ENCODE measurements around the gene BAZ2B. TPM values are rescaled to one million over a fixed set of nuclear protein-coding genes. Genes with fewer than 3 reads are reported as not detected.

The BAZ2B gene
- total and polyA plus RNA-seq, 7 donors: 7.6 to 156 (median 105) TPM

DNA sequence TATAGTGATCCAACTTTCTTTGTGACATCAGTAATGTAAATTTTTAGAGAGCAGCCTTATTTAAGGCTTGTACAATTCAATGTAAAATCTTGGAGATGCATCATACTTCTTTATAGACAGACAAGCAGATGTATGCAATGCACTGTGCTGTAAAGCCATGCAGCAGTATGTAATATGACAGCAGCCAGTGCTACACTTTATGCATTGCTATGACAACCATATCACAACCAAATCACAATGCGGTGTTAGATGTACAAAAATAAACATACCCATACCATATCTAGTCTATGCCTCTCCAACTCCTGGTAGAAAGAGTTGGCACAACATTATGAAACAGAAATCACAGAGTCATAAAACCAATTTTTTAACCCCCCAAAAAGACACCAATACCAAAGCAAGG is 219.5 kb downstream of the BAZ2B start:
- WGBS, 2 donors: 75 to 76% methylated on average over 1 of the region's 1 CpG

GRCh38 chr2:159382447-159383028 is 233.8 kb downstream of the BAZ2B start:
- no peaks in the 10 kb centered on the region for H3K27me3 ChIP-seq
- H3K36me3 ChIP-seq: peaks cover 5 to 64% (median 14%) of the 10 kb centered on the region in 4 donors
- no peak overlapping the region for H3K27ac ChIP-seq
- WGBS, 2 donors: 95 to 97% methylated on average over 6 of the region's 6 CpGs
- no peaks in the 10 kb centered on the region for H3K4me1 ChIP-seq
- TF ChIP-seq POLR2A (IDR thresholded peaks at IDR 0.05) (no peak), EP300 (IDR thresholded peaks at IDR 0.05) (no peak), POLR2AphosphoS5 (IDR thresholded peaks at IDR 0.05) (no peak)
- TF ChIP-seq, protein P1, sequence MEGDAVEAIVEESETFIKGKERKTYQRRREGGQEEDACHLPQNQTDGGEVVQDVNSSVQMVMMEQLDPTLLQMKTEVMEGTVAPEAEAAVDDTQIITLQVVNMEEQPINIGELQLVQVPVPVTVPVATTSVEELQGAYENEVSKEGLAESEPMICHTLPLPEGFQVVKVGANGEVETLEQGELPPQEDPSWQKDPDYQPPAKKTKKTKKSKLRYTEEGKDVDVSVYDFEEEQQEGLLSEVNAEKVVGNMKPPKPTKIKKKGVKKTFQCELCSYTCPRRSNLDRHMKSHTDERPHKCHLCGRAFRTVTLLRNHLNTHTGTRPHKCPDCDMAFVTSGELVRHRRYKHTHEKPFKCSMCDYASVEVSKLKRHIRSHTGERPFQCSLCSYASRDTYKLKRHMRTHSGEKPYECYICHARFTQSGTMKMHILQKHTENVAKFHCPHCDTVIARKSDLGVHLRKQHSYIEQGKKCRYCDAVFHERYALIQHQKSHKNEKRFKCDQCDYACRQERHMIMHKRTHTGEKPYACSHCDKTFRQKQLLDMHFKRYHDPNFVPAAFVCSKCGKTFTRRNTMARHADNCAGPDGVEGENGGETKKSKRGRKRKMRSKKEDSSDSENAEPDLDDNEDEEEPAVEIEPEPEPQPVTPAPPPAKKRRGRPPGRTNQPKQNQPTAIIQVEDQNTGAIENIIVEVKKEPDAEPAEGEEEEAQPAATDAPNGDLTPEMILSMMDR (IDR thresholded peaks at IDR 0.05): no peak
- H3K9me3 ChIP-seq: no peaks in the 10 kb centered on the region
- H3K4me3 ChIP-seq: no peak overlapping the region
- intact Hi-C loops (cut with DNase I): no loop called here
- DNase-seq: no peak

More for the DNA sequence above, 219.5 kb downstream of the BAZ2B start:
- no peak for DNase-seq
- no peaks in the 10 kb centered on the region for H3K9me3 ChIP-seq
- peaks cover 0 to 52% (median 4%) of the 10 kb centered on the region in 4 donors for H3K36me3 ChIP-seq
- peaks cover 0 to 4% (median 0%) of the 10 kb centered on the region in 4 donors for H3K4me1 ChIP-seq
- TF ChIP-seq EP300 (IDR thresholded peaks at IDR 0.05): no peak
- TF ChIP-seq, protein P1 (IDR thresholded peaks at IDR 0.05): no peak
- no peak for TF ChIP-seq POLR2A (IDR thresholded peaks at IDR 0.05)
- no peak for TF ChIP-seq POLR2AphosphoS5 (IDR thresholded peaks at IDR 0.05)
- H3K27me3 ChIP-seq: no peaks in the 10 kb centered on the region
- no peak overlapping the region for H3K4me3 ChIP-seq
- intact Hi-C loops (cut with DNase I): no loop called here
- no peak overlapping the region for H3K27ac ChIP-seq

DNA sequence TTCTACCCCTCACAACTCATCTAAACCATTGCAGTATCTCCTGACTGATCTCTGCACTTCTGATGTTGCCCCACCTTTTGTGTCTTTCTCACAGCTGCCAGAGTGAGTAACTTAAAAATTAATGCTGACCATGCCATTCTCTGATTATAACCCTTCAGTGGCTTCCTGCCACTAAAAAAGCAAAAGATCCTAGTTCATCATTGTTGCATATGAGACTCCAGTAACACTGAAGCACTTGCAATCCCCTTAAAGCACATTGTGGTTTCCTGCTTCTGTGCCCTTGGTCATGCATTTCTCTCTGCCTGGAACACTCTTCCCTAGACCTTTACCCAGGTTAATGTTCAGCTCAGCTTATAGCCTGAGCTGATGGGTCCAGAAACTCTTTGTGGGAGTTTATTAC is 234.8 kb downstream of the BAZ2B start:
- Histone ChIP-seq H3K27me3 (no peaks in the 10 kb centered on the region), H3K9me3 (no peaks in the 10 kb centered on the region), H3K27ac (no peak overlapping the region), H3K36me3 (peaks cover 5 to 62% (median 14%) of the 10 kb centered on the region in 4 donors), H3K4me1 (no peaks in the 10 kb centered on the region), H3K4me3 (no peak overlapping the region)
- intact Hi-C loops (cut with DNase I): no loop called here
- TF ChIP-seq EP300 (IDR thresholded peaks at IDR 0.05) (no peak), POLR2A (IDR thresholded peaks at IDR 0.05) (no peak), POLR2AphosphoS5 (IDR thresholded peaks at IDR 0.05) (no peak)
- TF ChIP-seq, protein P1 (IDR thresholded peaks at IDR 0.05): no peak
- DNase-seq: no peak

DNA sequence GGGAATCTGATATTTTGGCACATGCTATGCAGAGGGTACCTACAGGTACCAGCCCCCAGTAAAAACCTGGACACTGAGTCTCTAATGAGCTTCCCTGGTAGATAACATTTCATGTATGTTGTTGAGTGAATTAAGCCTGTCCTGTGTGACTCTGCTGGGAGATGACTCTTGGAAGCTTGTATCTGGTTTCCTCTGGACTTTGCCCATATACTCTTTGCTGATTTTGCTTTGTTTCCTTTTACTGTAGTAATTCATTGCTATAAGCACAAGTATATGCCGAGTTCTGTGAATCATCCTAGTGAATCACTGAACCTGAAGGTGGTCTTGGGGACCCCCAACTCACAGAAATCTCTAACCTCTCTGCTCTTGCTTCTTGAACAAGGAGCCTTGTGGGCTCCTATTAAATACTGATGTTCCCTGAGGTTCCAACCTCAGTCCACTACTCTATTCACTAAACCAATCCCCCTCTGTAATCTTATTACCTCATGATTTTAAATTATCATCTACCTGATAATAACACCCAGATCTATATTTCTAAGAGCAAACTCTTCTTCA is 235.6 kb downstream of the BAZ2B start:
- DNase-seq: no peak

More for the DNA sequence above, 235.6 kb downstream of the BAZ2B start:
- Histone ChIP-seq H3K27me3 (no peaks in the 10 kb centered on the region), H3K36me3 (peaks cover 5 to 54% (median 14%) of the 10 kb centered on the region in 4 donors), H3K9me3 (no peaks in the 10 kb centered on the region), H3K4me1 (no peaks in the 10 kb centered on the region), H3K27ac (no peak overlapping the region), H3K4me3 (no peak overlapping the region)
- intact Hi-C loops (cut with DNase I): no loop called here
- 21 to 73% methylated on average over 1 of the region's 1 CpG for WGBS, 2 donors
- TF ChIP-seq EP300 (IDR thresholded peaks at IDR 0.05) (no peak), POLR2A (IDR thresholded peaks at IDR 0.05) (no peak), POLR2AphosphoS5 (IDR thresholded peaks at IDR 0.05) (no peak)
- TF ChIP-seq, protein P1 (IDR thresholded peaks at IDR 0.05): no peak

Data from sigmoid colon (tissue), 7 donors.